ENCODE data around the gene PURB.

DNA sequence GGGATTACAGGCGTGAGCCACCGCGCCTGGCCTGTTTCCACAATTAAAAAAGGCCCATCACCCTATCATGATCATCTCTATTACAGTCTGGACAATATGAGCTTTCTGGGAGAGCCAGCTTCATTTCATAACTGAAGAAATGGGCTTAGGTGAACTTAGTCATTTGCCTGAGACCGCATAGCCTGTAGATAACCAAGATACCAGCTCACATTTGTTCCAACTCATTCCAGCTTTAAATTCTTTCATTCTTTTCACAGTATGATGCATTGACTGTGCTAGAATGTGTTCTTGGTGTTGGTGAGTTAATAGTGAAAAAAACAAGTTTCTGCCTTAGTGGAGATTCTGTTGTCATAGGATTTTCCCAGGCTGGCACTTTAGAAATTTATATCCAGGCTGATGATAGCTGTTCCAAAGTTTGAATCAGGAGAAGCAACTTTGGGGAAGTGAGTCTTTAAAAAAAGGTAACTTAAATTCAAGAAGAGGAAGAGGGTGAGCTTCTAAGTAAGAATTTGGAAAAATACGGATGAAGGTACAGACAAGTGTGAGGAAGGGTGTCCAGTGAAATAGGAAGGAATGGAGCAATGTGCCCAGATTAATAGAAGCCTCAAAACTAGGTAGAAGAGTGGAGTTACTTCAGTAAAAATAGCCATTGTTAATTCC lies 35.3 kb downstream of the PURB start:
- TF ChIP-seq EZH2 (IDR thresholded peaks at IDR 0.05; ENCODE audit: insufficient read depth, poor library complexity, severe bottlenecking): no peak
- no peak for TF ChIP-seq EZH2phosphoT487 (IDR thresholded peaks at IDR 0.05; ENCODE audit: insufficient read depth, low read depth)
